ENCODE results near the gene TMEM260. TPM values are rescaled to one million over a fixed set of nuclear protein-coding genes. Genes with fewer than 3 reads are reported as not detected.
A peak's percentile ranks its signal among the peaks of the same experiment; 100 is the strongest.

Gene TMEM260
- polyA plus RNA-seq, 1 of the 3 experiments (the other 2 are of a cell fraction) = 5.4 TPM

DNA sequence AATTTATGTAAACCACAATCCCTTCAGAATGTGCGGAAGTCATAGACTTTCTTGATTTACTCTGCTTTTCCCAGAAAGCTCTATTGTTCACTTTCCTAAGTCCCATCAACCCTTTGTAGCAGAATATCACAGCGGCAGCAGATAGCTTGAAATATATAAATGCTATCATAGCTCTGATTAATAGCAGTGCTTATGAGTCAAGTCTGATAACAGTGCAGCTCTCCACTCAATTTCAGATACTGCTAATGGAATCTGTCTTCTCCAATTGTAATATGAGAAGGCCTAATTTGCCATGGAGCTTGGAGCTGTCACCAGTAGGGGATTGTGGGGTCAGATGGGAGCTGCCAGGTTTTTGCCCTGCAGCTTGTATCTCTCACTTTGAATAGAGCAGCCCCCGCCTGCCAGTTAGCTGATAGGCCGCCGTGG is 10.9 kb downstream of the TMEM260 start:
- no peak overlapping the region for H3K4me2 ChIP-seq
- no peak overlapping the region for H2AFZ ChIP-seq (ENCODE audit: low read depth)
- H3F3A ChIP-seq (replicated peaks; ENCODE audit: insufficient read depth) = peaks cover 7% of the 10 kb centered on the region
- H3K79me2 ChIP-seq (ENCODE audit: insufficient read depth) = no peaks in the 10 kb centered on the region
- no peak overlapping the region for H3K4me3 ChIP-seq (ENCODE audit: low read depth in 2 of 2, low read length in 1 of 2)
- CTCF ChIA-PET = interaction anchor here (1.0 to 1.2 kb wide), 2 partner anchors 12 to 15 kb away, joined by 4 to 5 read pairs; no protein-coding TSS in a partner anchor
- no peaks in the 10 kb centered on the region for H3K9me3 ChIP-seq
- no peaks in the 10 kb centered on the region for H3K9me2 ChIP-seq
- no peak overlapping the region for H3K27ac ChIP-seq (ENCODE audit: low read depth in 2 of 2, low read length in 1 of 2)
- POLR2A ChIA-PET = no interaction called here
- no peak overlapping the region for H3K9ac ChIP-seq
- WGBS (ENCODE audit: low lambda C conversion rate) = 84% methylated on average over 5 of the region's 5 CpGs
- no peaks in the 10 kb centered on the region; a peak in 2 of 4 replicates for H3K4me1 ChIP-seq (ENCODE audit: control insufficient read depth in 1 of 2, insufficient read depth in 2 of 2, low read depth in 1 of 2, low read length in 1 of 2)
- TF ChIP-seq, protein P1, sequence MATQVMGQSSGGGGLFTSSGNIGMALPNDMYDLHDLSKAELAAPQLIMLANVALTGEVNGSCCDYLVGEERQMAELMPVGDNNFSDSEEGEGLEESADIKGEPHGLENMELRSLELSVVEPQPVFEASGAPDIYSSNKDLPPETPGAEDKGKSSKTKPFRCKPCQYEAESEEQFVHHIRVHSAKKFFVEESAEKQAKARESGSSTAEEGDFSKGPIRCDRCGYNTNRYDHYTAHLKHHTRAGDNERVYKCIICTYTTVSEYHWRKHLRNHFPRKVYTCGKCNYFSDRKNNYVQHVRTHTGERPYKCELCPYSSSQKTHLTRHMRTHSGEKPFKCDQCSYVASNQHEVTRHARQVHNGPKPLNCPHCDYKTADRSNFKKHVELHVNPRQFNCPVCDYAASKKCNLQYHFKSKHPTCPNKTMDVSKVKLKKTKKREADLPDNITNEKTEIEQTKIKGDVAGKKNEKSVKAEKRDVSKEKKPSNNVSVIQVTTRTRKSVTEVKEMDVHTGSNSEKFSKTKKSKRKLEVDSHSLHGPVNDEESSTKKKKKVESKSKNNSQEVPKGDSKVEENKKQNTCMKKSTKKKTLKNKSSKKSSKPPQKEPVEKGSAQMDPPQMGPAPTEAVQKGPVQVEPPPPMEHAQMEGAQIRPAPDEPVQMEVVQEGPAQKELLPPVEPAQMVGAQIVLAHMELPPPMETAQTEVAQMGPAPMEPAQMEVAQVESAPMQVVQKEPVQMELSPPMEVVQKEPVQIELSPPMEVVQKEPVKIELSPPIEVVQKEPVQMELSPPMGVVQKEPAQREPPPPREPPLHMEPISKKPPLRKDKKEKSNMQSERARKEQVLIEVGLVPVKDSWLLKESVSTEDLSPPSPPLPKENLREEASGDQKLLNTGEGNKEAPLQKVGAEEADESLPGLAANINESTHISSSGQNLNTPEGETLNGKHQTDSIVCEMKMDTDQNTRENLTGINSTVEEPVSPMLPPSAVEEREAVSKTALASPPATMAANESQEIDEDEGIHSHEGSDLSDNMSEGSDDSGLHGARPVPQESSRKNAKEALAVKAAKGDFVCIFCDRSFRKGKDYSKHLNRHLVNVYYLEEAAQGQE (IDR thresholded peaks at IDR 0.05; ENCODE audit: low read depth, low read length) = no peak
- TF ChIP-seq FOSL2 (IDR thresholded peaks at IDR 0.05; ENCODE audit: borderline replicate concordance, low read depth) (no peak), GABPA (IDR thresholded peaks at IDR 0.05; ENCODE audit: low read depth) (no peak), FOXJ3 (CRISPR knock-in tag; IDR thresholded peaks at IDR 0.05) (no peak), RXRA (IDR thresholded peaks at IDR 0.05; ENCODE audit: borderline replicate concordance, low read depth) (no peak), RCOR1 (IDR thresholded peaks at IDR 0.05; ENCODE audit: low read length) (peak; percentile 58; the same call in 1 of the 2 replicates), EZH2phosphoT487 (IDR thresholded peaks at IDR 0.05; ENCODE audit: borderline replicate concordance, low read depth) (no peak), JUND (IDR thresholded peaks at IDR 0.05) (no peak), RAD21 (IDR thresholded peaks at IDR 0.05; ENCODE audit: low read length) (no peak), EP300 (IDR thresholded peaks at IDR 0.05; ENCODE audit: borderline replicate concordance in 1 of 2, low read depth in 1 of 2, low read length in 1 of 2) (no peak), TAF1 (IDR thresholded peaks at IDR 0.05; ENCODE audit: borderline replicate concordance, low read depth, low read length) (no peak), GATA2 (CRISPR knock-in tag; IDR thresholded peaks at IDR 0.05) (peak; percentile 64), POLR2AphosphoS5 (IDR thresholded peaks at IDR 0.05; ENCODE audit: low read depth, low read length) (no peak)
- TF ChIP-seq, protein P2, sequence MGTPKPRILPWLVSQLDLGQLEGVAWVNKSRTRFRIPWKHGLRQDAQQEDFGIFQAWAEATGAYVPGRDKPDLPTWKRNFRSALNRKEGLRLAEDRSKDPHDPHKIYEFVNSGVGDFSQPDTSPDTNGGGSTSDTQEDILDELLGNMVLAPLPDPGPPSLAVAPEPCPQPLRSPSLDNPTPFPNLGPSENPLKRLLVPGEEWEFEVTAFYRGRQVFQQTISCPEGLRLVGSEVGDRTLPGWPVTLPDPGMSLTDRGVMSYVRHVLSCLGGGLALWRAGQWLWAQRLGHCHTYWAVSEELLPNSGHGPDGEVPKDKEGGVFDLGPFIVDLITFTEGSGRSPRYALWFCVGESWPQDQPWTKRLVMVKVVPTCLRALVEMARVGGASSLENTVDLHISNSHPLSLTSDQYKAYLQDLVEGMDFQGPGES (IDR thresholded peaks at IDR 0.05; ENCODE audit: low read depth, low read length) = no peak
- peak; percentile 29 for DNase-seq
- no peaks in the 10 kb centered on the region for H4K20me1 ChIP-seq (ENCODE audit: insufficient read depth)
- no peaks in the 10 kb centered on the region for H3K27me3 ChIP-seq (ENCODE audit: insufficient read depth)
- H3K36me3 ChIP-seq (replicated peaks in 1 of 2; ENCODE audit: control insufficient read depth in 1 of 2, insufficient read depth in 2 of 2, low read length in 1 of 2) = peaks cover 24 to 49% of the 10 kb centered on the region in 2 experiments
